A375 (cell line): ENCODE measurements around the gene MED16. TPM values are rescaled to one million over a fixed set of nuclear protein-coding genes. Genes with fewer than 3 reads are reported as not detected.

ENCODE experiments used
- small RNA-seq: library from RNA; depleted of rRNA; stranded (forward); fragments of <200 nt; gene quantifications from one replicate; pipeline ENCODE3, GENCODE V24; 2014
- total RNA-seq: library from RNA; depleted of rRNA; stranded (reverse); fragments of >200 nt; shearing (Covaris generic); gene quantifications from 2 replicates; pipeline ENCODE4 v1.2.3, GENCODE V29; 2014; rRNA removed

MED16 gene, protein sequence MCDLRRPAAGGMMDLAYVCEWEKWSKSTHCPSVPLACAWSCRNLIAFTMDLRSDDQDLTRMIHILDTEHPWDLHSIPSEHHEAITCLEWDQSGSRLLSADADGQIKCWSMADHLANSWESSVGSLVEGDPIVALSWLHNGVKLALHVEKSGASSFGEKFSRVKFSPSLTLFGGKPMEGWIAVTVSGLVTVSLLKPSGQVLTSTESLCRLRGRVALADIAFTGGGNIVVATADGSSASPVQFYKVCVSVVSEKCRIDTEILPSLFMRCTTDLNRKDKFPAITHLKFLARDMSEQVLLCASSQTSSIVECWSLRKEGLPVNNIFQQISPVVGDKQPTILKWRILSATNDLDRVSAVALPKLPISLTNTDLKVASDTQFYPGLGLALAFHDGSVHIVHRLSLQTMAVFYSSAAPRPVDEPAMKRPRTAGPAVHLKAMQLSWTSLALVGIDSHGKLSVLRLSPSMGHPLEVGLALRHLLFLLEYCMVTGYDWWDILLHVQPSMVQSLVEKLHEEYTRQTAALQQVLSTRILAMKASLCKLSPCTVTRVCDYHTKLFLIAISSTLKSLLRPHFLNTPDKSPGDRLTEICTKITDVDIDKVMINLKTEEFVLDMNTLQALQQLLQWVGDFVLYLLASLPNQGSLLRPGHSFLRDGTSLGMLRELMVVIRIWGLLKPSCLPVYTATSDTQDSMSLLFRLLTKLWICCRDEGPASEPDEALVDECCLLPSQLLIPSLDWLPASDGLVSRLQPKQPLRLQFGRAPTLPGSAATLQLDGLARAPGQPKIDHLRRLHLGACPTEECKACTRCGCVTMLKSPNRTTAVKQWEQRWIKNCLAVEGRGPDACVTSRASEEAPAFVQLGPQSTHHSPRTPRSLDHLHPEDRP
- 20.4 and 25.1 TPM in 2 replicates for total RNA-seq

DNA sequence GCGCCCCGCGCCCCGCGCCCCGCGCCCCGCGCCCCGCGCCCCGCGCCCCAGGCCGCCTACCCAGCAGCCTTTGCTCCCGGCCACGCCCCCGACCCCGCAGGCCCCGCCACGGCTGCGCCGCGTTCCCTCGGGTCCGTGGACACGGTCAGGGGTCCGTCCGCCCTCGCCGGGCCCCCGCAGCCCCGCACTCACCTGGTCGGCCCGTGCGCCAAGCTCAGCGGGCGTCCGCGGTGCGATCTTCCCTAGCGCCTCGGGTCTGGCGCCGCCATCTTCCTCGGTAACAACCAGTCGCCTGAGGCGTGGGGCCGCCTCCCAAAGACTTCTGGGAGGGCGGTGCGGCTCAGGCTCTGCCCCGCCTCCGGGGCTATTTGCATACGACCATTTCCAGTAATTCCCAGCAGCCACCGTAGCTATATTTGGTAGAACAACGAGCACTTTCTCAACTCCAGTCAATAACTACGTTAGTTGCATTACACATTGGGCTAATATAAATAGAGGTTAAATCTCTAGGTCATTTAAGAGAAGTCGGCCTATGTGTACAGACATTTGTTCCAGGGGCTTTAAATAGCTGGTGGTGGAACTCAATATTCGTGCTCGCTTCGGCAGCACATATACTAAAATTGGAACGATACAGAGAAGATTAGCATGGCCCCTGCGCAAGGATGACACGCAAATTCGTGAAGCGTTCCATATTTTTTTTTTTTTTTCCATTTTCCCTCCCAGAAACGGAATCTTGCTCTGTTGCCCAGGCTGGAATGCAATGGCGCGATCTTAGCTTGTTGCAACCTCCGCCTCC is at the start of gene MED16, which contains the start of gene RNU6-9:
MED16 (minus strand) TSS at position 294 of the 796 bp plus-strand sequence. CDS start 2,056 bp downstream, outside the sequence.
RNU6-9 (plus strand) TSS at position 591 of the 796 bp plus-strand sequence.

DNA sequence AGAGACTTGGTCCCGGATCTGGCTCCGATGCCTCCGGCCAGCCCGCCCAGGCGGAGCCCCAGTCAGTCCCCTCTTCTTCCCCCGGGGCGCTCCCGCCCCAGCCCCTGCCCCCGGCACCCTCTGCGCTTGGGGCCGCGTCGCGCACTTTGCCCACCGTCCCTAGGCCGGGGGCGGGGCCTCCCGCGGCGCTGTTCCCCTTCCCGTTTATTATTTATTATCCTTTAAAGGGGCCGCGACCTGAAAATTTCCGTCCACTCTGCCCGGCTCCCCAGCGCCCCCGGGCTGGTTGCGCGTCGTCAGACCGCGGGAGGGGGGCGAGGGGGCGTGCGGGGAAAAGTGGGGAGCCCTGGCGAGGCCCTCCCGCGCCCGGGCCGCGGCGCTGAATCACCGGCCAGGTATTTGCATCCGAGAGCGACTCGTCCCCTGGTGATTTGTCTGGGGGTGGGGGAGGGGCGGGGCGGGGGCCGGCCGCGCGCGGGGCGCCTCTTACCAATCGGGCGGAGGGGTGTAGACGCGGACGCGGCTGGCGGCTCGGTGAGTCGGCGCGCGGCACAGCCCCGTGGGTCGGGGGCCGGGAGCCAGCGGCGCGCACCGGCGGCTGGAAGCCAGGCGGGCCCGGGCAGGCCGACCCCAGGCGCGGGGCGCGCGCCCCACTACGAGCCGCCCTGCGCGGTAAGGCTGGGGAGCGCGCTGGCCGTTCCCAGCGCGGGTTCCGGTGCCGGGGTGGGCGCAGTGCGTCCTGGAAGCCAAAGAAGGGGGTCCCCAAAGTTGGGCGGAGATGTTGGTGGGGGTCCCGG is 32.7 kb upstream of the MED16 start, which contains the start of gene ARID3A:
ARID3A (plus strand) TSS at position 510 of the 797 bp plus-strand sequence. CDS start 3,494 bp downstream, outside the sequence.

DNA sequence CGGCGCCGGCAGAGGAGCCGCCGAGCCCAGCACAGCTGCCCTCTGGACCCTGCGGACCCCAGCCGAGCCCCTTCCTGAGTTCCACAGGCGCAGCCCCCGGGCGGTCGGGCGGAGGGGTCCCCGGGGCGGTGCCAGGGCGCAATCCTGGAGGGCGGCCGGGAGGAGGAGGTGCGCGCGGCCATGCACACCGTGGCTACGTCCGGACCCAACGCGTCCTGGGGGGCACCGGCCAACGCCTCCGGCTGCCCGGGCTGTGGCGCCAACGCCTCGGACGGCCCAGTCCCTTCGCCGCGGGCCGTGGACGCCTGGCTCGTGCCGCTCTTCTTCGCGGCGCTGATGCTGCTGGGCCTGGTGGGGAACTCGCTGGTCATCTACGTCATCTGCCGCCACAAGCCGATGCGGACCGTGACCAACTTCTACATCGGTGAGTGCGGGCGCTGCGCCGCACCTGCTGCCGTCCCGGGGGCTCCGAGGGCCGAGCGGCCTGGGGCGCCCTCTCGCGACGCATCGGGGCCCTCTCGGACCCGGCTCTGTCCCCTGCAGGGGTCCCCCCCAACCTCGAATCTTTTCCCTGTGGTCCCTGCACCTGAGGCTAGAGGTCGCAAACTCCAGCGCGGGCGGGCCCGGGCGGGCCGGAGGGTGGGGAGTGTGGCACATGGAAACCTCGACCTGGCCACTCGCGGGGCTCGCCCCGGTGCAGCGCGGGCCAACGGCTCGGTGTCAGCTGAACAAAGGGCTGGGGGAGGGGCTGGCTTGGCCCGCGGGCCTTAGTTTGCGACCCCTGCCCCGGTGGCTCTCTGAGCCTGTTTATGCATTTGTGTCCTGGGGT is 24.6 kb upstream of the MED16 start, which contains the start of gene KISS1R:
KISS1R (plus strand) TSS at position 11 of the 829 bp plus-strand sequence; CDS start at position 181, 170 bp downstream.

DNA sequence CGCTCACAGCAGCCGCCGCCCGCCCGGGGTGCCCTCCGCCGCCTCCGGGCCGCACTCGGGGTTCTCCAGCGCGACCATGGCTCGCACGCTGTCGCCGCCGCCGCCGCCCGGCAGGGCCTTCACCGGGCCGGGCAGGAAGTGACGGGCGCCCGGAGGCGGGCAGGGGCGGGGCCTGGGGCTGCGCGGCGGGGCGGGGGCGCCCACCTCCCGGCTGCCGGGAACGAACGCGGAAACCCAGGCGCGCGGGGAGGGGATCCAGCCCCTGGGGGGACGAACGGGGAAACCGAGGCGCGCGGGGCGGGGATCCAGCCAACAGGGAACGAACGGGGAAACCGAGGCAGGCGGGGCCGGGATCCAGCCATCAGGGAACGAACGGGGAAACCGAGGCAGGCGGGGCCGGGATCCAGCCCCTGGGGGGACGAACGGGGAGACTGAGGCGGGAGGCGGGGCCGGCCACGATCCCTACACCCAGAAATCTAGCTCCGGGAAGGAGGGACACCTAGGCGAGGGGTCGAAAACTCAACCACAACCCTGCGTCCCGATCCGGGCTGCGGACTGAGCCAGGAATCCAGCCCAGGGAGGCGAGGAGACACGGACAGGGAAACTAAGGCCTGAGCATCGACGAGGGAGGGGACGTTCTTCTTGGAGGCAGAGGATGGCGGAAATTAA is 20.2 kb upstream of the MED16 start, which contains the start of gene R3HDM4:
R3HDM4 (minus strand) TSS at position 140 of the 669 bp plus-strand sequence; CDS start at position 78, 62 bp downstream.

DNA sequence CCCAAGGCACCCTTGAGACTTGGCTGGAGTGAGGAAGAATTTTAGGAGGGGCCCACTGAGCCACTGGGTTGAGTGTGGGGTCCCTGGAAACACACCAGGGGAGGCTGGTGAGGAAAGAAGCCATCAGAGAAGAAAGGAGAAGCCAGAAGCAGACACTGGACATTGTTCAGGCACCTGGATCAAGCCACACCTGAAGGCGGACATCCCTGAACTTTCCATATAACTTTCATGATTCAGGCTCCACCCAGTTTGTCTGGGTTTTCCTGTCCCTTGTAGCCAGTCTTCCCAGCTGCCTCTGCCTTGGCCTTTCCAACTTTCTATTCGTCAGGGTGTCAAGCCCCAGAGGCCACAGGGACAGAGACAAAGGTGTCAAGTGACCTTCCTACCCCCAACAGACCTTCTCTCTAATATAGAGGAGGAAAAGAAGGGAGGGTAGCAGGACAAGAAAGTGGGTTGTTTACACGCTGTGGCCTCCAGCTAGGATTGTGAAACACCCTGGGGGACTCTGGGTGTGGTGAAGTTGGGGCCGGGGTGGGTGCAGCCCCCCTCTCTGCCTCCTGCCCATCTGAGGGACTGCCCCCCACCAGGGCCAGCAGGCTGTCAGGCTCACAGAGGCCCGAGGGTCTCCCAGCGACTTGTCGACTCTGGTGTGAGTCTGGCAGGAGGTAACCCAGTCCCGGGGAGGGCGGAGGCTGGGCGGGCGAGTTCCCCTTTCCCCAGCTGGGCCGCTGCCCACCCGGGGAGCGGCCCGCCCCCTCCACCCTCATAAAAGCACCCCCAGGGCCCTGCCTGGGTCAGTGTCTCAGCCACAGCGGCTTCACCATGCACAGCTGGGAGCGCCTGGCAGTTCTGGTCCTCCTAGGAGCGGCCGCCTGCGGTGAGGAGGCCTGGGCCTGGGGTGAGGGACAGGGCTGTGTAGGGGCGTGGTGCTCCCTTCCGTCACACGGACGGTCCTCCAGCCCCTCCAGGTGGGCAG is 33.8 kb downstream of the MED16 start, which contains the start of gene CFD:
CFD (plus strand) TSS at position 797 of the 976 bp plus-strand sequence; CDS start at position 823, 26 bp downstream.

DNA sequence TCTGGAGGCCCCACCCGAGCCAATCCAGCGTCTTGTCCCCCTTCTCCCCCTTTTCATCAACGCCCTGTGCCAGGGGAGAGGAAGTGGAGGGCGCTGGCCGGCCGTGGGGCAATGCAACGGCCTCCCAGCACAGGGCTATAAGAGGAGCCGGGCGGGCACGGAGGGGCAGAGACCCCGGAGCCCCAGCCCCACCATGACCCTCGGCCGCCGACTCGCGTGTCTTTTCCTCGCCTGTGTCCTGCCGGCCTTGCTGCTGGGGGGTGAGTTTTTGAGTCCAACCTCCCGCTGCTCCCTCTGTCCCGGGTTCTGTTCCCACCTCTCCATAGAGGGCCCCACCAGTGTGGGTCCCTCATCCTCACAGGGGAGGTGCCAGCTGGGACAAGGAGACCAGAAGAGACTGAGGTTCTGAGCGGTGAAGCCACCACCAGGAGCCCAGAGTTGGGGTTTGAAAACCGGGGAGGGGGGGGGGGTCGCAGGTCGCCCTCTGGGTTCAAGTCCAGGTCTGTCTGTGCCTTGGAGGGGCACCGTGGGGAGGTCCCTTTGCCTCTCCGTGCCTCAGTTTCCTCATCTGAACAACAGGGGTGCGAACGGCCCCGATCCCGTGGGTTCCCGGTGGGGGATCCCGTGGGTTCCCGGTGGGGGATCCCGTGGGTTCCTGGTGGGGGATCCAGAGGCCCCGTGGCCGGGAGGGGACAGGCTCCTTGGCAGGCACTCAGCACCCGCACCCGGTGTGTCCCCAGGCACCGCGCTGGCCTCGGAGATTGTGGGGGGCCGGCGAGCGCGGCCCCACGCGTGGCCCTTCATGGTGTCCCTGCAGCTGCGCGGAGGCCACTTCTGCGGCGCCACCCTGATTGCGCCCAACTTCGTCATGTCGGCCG is 40.6 kb downstream of the MED16 start, which contains the start of gene ELANE:
ELANE (plus strand) TSS at position 168 of the 878 bp plus-strand sequence; CDS start at position 194, 26 bp downstream.

DNA sequence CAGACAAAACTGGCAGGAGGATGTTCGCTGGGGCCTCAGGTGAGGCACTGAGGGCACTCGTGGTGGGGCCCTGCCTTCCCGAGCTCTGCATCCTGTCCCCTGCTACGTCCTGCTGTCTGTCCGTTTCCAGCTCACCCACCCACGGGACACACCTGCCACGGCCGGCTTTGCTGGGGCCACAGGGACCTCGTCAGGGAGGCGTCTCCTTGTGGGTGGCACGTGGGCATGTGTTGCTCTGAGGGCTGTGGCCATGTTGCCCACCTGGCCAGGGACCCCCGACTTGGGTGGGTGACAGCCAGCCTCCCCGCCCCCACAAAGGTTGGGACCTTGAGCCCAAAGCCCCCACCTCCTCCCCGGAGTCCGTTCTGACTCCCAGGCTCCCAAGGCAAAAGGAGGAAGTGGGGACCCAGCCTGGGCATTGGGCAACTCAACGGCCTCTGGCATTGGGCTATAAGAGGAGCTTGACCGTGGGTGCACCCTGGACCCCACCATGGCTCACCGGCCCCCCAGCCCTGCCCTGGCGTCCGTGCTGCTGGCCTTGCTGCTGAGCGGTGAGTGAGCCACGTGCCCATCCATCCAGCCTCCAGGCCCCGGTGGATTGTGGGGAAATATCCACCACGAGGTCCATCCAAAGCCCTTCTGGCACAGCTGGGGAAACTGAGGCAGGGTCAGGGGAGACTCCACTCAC is 52.3 kb downstream of the MED16 start, which contains the start of gene PRTN3:
PRTN3 (plus strand) TSS at position 481 of the 688 bp plus-strand sequence; CDS start at position 491, 10 bp downstream.

DNA sequence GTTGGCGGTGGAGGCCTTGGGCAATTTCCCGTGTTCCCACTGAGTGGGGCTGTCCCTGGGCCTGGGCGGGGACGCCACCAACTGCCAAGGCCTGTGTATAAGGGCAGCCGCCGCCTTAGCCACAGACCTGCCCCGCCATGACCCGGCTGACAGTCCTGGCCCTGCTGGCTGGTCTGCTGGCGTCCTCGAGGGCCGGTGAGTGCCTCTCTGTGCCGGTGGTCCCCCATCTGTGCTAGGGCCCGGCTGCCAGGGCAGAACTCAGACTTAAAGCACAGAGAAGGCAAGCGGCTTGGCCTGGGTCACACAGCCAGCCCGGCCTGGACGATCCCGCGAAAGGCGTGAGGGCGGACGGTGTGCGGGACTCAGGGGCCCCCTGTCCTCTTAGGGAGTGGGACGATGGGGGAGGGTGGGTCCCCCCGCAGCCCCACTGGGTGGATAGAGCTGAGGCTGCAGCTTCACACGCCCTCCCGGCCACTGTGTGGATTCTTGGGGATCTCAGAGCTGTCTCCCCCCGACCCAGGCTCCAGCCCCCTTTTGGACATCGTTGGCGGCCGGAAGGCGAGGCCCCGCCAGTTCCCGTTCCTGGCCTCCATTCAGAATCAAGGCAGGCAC is 65.2 kb downstream of the MED16 start, which contains the start of gene AZU1:
AZU1 (plus strand) TSS at position 128 of the 612 bp plus-strand sequence; CDS start at position 138, 10 bp downstream.

DNA sequence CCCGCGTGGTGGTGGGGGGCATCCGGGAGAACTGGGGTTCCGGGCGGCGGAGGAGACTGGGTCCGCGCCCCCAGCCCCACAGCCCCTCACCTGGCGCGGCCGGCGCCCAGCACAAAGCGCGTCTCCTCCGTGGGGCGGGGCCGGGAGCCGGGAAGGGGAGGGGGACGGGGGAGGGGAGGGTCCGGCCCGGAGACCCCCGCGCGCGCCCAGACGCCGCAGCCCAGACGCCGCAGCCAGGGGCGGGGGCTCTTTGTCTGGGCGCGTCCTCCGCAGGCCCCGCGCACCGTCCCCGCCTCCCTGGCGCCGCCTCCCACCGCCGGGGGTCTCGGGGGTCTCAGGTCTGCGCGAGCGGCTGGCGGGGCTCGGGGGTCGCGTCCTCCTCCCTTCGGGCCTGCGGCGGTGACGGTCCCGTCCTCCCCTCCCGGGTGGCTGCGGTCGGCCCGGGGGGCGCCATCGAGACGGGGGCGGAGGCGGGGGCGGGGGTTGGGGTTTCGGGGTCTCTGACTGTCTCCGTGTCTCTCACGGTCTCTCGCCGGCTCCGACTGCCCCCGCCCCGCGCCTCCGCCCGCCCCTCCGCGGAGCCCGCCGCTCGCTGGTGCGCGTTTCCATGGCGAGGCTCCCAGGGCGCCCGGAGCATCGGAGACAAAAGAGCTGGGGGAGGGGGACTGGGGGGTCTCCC is 71.0 kb downstream of the MED16 start, which contains the start of gene PLPPR3:
PLPPR3 (minus strand) TSS at position 131 of the 679 bp plus-strand sequence. CDS start 396 bp downstream, outside the sequence.

Small RNA genes within 50 kb of the gene (small RNA-seq; reads per million reads assigned to genes)
- 0.42 reads per million, percentile 10 among the genes with 10 or more reads in this experiment for gene RNU6-9

Other genes with a start within 250 kb of the MED16 start
- gene RNF126, start 230.0 kb downstream of the MED16 start, total RNA-seq = 91.1 and 92.3 TPM in 2 replicates
- 71.8 and 87.6 TPM in 2 replicates for gene FSTL3, start 216.8 kb downstream of the MED16 start, total RNA-seq
- gene PRSS57, start 197.7 kb downstream of the MED16 start, total RNA-seq = not detected in 2 replicates
- 4.7 and 5.1 TPM in 2 replicates for gene PALM, start 184.3 kb downstream of the MED16 start, total RNA-seq
- 4.4 and 5.9 TPM in 2 replicates for gene MISP, start 142.1 kb downstream of the MED16 start, total RNA-seq
- gene PTBP1, start 95.7 kb downstream of the MED16 start, total RNA-seq = 355 and 456 TPM in 2 replicates
- 0.03 TPM in 1 of 2 replicates, not detected in the other for gene PLPPR3, start 71.2 kb downstream of the MED16 start, total RNA-seq
- gene AZU1, start 65.3 kb downstream of the MED16 start, total RNA-seq = 0.45 TPM in 1 of 2 replicates, not detected in the other
- gene PRTN3, start 52.2 kb downstream of the MED16 start, total RNA-seq = not detected in 2 replicates
- gene ELANE, start 40.9 kb downstream of the MED16 start, total RNA-seq = 0.34 TPM in 1 of 2 replicates, not detected in the other
- 2.1 and 3.5 TPM in 2 replicates for gene CFD, start 33.5 kb downstream of the MED16 start, total RNA-seq
- not detected in 2 replicates for gene RNU6-9, start 297 bp upstream of the MED16 start, total RNA-seq
- gene R3HDM4, start 20.0 kb upstream of the MED16 start, total RNA-seq = 24.9 and 26.8 TPM in 2 replicates
- not detected in 2 replicates for gene KISS1R, start 24.1 kb upstream of the MED16 start, total RNA-seq
- gene ARID3A, start 32.8 kb upstream of the MED16 start, total RNA-seq = 2.0 and 3.1 TPM in 2 replicates
- gene WDR18, start 91.2 kb upstream of the MED16 start, total RNA-seq = 136 and 158 TPM in 2 replicates
- not detected in 2 replicates for gene GRIN3B, start 107.2 kb upstream of the MED16 start, total RNA-seq
- gene TMEM259, start 127.9 kb upstream of the MED16 start, total RNA-seq = 84.4 and 91.2 TPM in 2 replicates
- not detected in 2 replicates for gene RNU6-2, start 128.3 kb upstream of the MED16 start, total RNA-seq
- 62.3 and 63.6 TPM in 2 replicates for gene CNN2, start 133.4 kb upstream of the MED16 start, total RNA-seq
- 4.0 and 4.8 TPM in 2 replicates for gene ABCA7, start 146.9 kb upstream of the MED16 start, total RNA-seq
- gene ARHGAP45, start 174.0 kb upstream of the MED16 start, total RNA-seq = 9.0 and 12.4 TPM in 2 replicates
- 101 and 102 TPM in 2 replicates for gene POLR2E, start 202.2 kb upstream of the MED16 start, total RNA-seq
- 308 and 310 TPM in 2 replicates for gene GPX4, start 210.8 kb upstream of the MED16 start, total RNA-seq